ENCODE data around the gene CYBC1. TPM values are rescaled to one million over a fixed set of nuclear protein-coding genes. Genes with fewer than 3 reads are reported as not detected.

CYBC1 gene
- 10 to 100 TPM; 60.2 to 62.4 TPM for total RNA-seq
- polyA plus RNA-seq (2013, experiment 1 of 2) = 138 TPM
- 171 TPM for polyA plus RNA-seq (2013, experiment 2 of 2)
- total RNA-seq = 52.4 to 318 (median 154) reads per million in 172 experiments

- TF ChIP-seq CTCF (IDR thresholded peaks at IDR 0.05) = no peak
- H3K36me3 ChIP-seq (ENCODE audit: insufficient read depth, low read length) = peaks cover 22% of the 10 kb centered on the region
- Mint-ChIP-seq H3K4me1 (ENCODE audit: low read depth) (peaks cover 48% of the 10 kb centered on the region), H3K9me3 (no peaks in the 10 kb centered on the region), H3K4me3 (peak within 1 kb of the TSS; percentile 97), H3K27me3 (no peaks in the 10 kb centered on the region), H3K36me3 (ENCODE audit: low read depth) (peaks cover 23% of the 10 kb centered on the region), H3K27ac (peak within 1 kb of the TSS; percentile 97)
- ATAC-seq (ENCODE audit: poor library complexity) (peak; percentile 66), DNase-seq (peak; percentile 89 to 98 (median 96))
- POLR2A ChIA-PET = interaction anchor here (1.0 to 1.2 kb wide), 2 partner anchors 9 to 69 kb away, joined by 3 read pairs; no protein-coding TSS in a partner anchor
- peak within 1 kb of the TSS; percentile 97 for H3K4me3 ChIP-seq (ENCODE audit: low read length)
- H3K9me3 ChIP-seq (ENCODE audit: control insufficient read depth in 1 of 2, insufficient read depth in 1 of 2, low read length in 2 of 2) = no peaks in the 10 kb centered on the region
- CTCF ChIA-PET = interaction anchor here (0.6 kb wide), 1 partner anchor 1166 kb away, joined by 3 read pairs; no protein-coding TSS in a partner anchor
- peak within 1 kb of the TSS; percentile 90 to 96 for H3K27ac ChIP-seq (ENCODE audit: low read depth in 1 of 2, low read length in 2 of 2)
- H3K27me3 ChIP-seq (ENCODE audit: control insufficient read depth in 1 of 2, insufficient read depth in 2 of 2, low read length in 2 of 2) = no peaks in the 10 kb centered on the region
- H3K4me1 ChIP-seq (ENCODE audit: insufficient read depth, low read length) = peaks cover 49% of the 10 kb centered on the region
- intact Hi-C loops (cut with DNase I, micrococcal nuclease) = loop anchor here (1.0 to 5.0 kb wide), 5 partner anchors 8 to 197 kb away; partner anchors contain the start of genes HEXD (in 2 of the 2), NARF (in 2 of the 2), OGFOD3 (in 2 of the 2) and FOXK2 (in 1 of the 2)
Observed at GRCh38 chr17:82450357-82451106, at the start of gene CYBC1. TSS of gene CYBC1 (minus strand) at chr17:82450752. CDS start at chr17:82449254, 1,498 bp downstream.

- peak overlapping the region; percentile 55 for H3K4me3 ChIP-seq (ENCODE audit: low read length)
- TF ChIP-seq CTCF (IDR thresholded peaks at IDR 0.05) = no peak
- ChIA-PET CTCF (no interaction called here), POLR2A (interaction anchor here (0.6 to 3.5 kb wide), 10 partner anchors 22 to 200 kb away, joined by 3 to 22 read pairs (median 3); partner anchors contain the start of genes FOXK2 and NARF)
- intact Hi-C loops (cut with DNase I, micrococcal nuclease) = loop anchor here (1.0 to 5.0 kb wide), 6 partner anchors 21 to 145 kb away; partner anchors contain the start of genes FOXK2 (in 2 of the 2), HEXD (in 1 of the 2), NARF (in 1 of the 2) and OGFOD3 (in 1 of the 2)
- no peaks in the 10 kb centered on the region for H3K9me3 Mint-ChIP-seq
- H3K4me3 Mint-ChIP-seq = peak overlapping the region; percentile 95
- H3K9me3 ChIP-seq (ENCODE audit: control insufficient read depth in 1 of 2, insufficient read depth in 1 of 2, low read length in 2 of 2) = no peaks in the 10 kb centered on the region
- H3K27ac Mint-ChIP-seq = peak overlapping the region; percentile 93
- peak; percentile 40 for ATAC-seq (ENCODE audit: poor library complexity)
- peak in 13 of 14 experiments; percentile 15 to 79 (median 31) for DNase-seq
- H3K36me3 Mint-ChIP-seq (ENCODE audit: low read depth) = peaks cover 9% of the 10 kb centered on the region
- H3K27me3 Mint-ChIP-seq = no peaks in the 10 kb centered on the region
- no peaks in the 10 kb centered on the region for H3K36me3 ChIP-seq (ENCODE audit: insufficient read depth, low read length)
- H3K4me1 Mint-ChIP-seq (ENCODE audit: low read depth) = peaks cover 22% of the 10 kb centered on the region
- H3K27ac ChIP-seq (ENCODE audit: low read depth in 1 of 2, low read length in 2 of 2) = peak overlapping the region in 1 of 2 donors; percentile 51
- H3K27me3 ChIP-seq (ENCODE audit: control insufficient read depth in 1 of 2, insufficient read depth in 2 of 2, low read length in 2 of 2) = no peaks in the 10 kb centered on the region
- H3K4me1 ChIP-seq (ENCODE audit: insufficient read depth, low read length) = peaks cover 38% of the 10 kb centered on the region
Observed at GRCh38 chr17:82497483-82498405, 47.2 kb upstream of the CYBC1 start.

All from CD4-positive, alpha-beta T cell (primary cell).